ENCODE results near the gene ERC1. TPM values are rescaled to one million over a fixed set of nuclear protein-coding genes. Genes with fewer than 3 reads are reported as not detected.

The ERC1 gene
- total and polyA plus RNA-seq, 2 of the 4 experiments (the other 2 are of a cell fraction): 11.6 to 25.6 TPM

GRCh38 chr12:1053690-1054089 lies 62.7 kb downstream of the ERC1 start:
- H3K36me3 ChIP-seq (ENCODE audit: control insufficient read depth, insufficient read depth, low read length): peaks cover 2% of the 10 kb centered on the region; the same call in 1 of the 2 replicates
- H3K4ac ChIP-seq (ENCODE audit: low read depth, low read length): no peak overlapping the region
- no peak for DNase-seq
- no peak overlapping the region for H2BK15ac ChIP-seq (ENCODE audit: low read depth, low read length)
- ChIA-PET POLR2A (ENCODE audit: unreplicated experiment) (no interaction called here), CTCF (interaction anchor here (0.8 kb wide), 1 partner anchor 13 kb away, joined by 13 read pairs; no protein-coding TSS in a partner anchor)
- in situ Hi-C loops (cut with MboI; ENCODE audit: low sequenced_read_pairs) (no loop called here), dilution Hi-C loops (cut with HindIII; ENCODE audit: low sequenced_read_pairs, unreplicated experiment) (no loop called here), intact Hi-C loops (cut with micrococcal nuclease) (no loop called here)
- H2BK20ac ChIP-seq (ENCODE audit: low read depth, low read length): no peak overlapping the region
- no peak overlapping the region for H3K4me2 ChIP-seq (ENCODE audit: low read depth, low read length)
- H3K27me3 ChIP-seq (ENCODE audit: control insufficient read depth, insufficient read depth, low read length): no peaks in the 10 kb centered on the region
- H3K9me3 ChIP-seq (ENCODE audit: control insufficient read depth, insufficient read depth, low read length): peaks cover 3% of the 10 kb centered on the region; the same call in 1 of the 2 replicates
- H4K5ac ChIP-seq (ENCODE audit: low read depth, low read length): no peak overlapping the region
- H2AFZ ChIP-seq (replicated peaks; ENCODE audit: low read length, poor library complexity): no peak overlapping the region
- no peak overlapping the region for H2AK5ac ChIP-seq (ENCODE audit: low read depth, low read length)
- no peak overlapping the region for H4K91ac ChIP-seq (ENCODE audit: insufficient read depth, low read depth, low read length)
- no peak overlapping the region for H4K8ac ChIP-seq (ENCODE audit: low read depth in 2 of 2, low read length in 2 of 2)
- H3K4me1 ChIP-seq (ENCODE audit: control insufficient read depth, insufficient read depth, low read length): peaks cover 3% of the 10 kb centered on the region; the same call in 1 of the 2 replicates
- H3K4me3 ChIP-seq (ENCODE audit: insufficient read depth, low read depth, low read length): no peak overlapping the region
- H3K56ac ChIP-seq (ENCODE audit: extremely low read depth, insufficient read depth, low read length): no peak overlapping the region
- H3K9me1 ChIP-seq (ENCODE audit: insufficient read depth, low read length): no peaks in the 10 kb centered on the region
- H3K14ac ChIP-seq (replicated peaks; ENCODE audit: low read depth, low read length): no peak overlapping the region
- H2AK9ac ChIP-seq (replicated peaks; ENCODE audit: low read depth, low read length, poor library complexity): no peak overlapping the region
- no peak overlapping the region for H2BK5ac ChIP-seq (ENCODE audit: low read depth, low read length, poor library complexity, severe bottlenecking)
- H3K9ac ChIP-seq (ENCODE audit: low read depth, low read length): no peak overlapping the region
- no TSS peak for BruUV-seq (replicated peaks)
- TF ChIP-seq NFE2L2 (IDR thresholded peaks at IDR 0.05; ENCODE audit: low read depth, low read length): no peak
- no peak for TF ChIP-seq MAZ (IDR thresholded peaks at IDR 0.05; ENCODE audit: borderline replicate concordance, low read depth, low read length)
- TF ChIP-seq RCOR1 (IDR thresholded peaks at IDR 0.05; ENCODE audit: insufficient replicate concordance, low read length): no peak
- TF ChIP-seq MAFK (IDR thresholded peaks at IDR 0.05; ENCODE audit: low read depth, low read length): no peak
- no peak for TF ChIP-seq CHD1 (IDR thresholded peaks at IDR 0.05; ENCODE audit: low read depth, low read length)
- no peak for TF ChIP-seq MXI1 (IDR thresholded peaks at IDR 0.05; ENCODE audit: borderline replicate concordance, low read depth, low read length)
- TF ChIP-seq CTCF (conservative IDR thresholded peaks at IDR 0.05; ENCODE audit: low read depth, low read length): no peak
- no peak for TF ChIP-seq BHLHE40 (IDR thresholded peaks at IDR 0.05; ENCODE audit: low read depth, low read length)
- TF ChIP-seq ELK1 (IDR thresholded peaks at IDR 0.05; ENCODE audit: borderline replicate concordance, low read depth, low read length): no peak
- no peak overlapping the region for H3K18ac ChIP-seq (ENCODE audit: low read depth, low read length)
- H4K20me1 ChIP-seq (ENCODE audit: insufficient read depth, low read length): 0 out of 2 replicates have a peak, but pooled peaks cover 6% of the 10 kb centered on the region
- peaks cover 34 to 56% of the 10 kb centered on the region in 2 experiments for H3K79me1 ChIP-seq (ENCODE audit: low read depth in 1 of 2, low read length in 2 of 2)
- no peak overlapping the region for H2BK120ac ChIP-seq (ENCODE audit: low read depth, low read length)
- no peak for ATAC-seq (ENCODE audit: low read depth)
- H3K27ac ChIP-seq (ENCODE audit: insufficient read depth, low read length): no peak overlapping the region
- H3K23ac ChIP-seq (ENCODE audit: low read depth, low read length): no peak overlapping the region
